HCT116 (cell line): ENCODE measurements around the gene ASB6.
A peak's percentile ranks its signal among the peaks of the same experiment; 100 is the strongest.

Experiments used
- EZH2phosphoT487 ChIP-seq: fragments of 200-600 bp; IDR thresholded peaks from 2 replicates; pipeline ENCODE4 v1.6.1; 2018; ENCODE audit warnings: antibody characterized with exemption, borderline replicate concordance
- JUND ChIP-seq: IDR thresholded peaks from 2 replicates; pipeline ENCODE4 v1.6.1; 2012
- POLR2A ChIP-seq: IDR thresholded peaks from 2 replicates; pipeline ENCODE4 v1.7.0; 2011; ENCODE audit warnings: borderline replicate concordance; ENCODE audit not compliant: insufficient read depth, insufficient read length; ENCODE audit errors: extremely low read depth
- RAD21 ChIP-seq: IDR thresholded peaks from 2 replicates; pipeline ENCODE4 v1.6.1; 2012; ENCODE audit warnings: low read depth, mild to moderate bottlenecking
- SIN3A ChIP-seq: IDR thresholded peaks from 2 replicates; pipeline ENCODE4 v1.6.1; 2012; ENCODE audit warnings: low read depth
- YY1 ChIP-seq: IDR thresholded peaks from 2 replicates; pipeline ENCODE4 v1.6.1; 2011; ENCODE audit warnings: low read length, low read depth, moderate library complexity, mild to moderate bottlenecking; ENCODE audit not compliant: insufficient replicate concordance; ENCODE audit errors: extremely low read depth
- ZFX ChIP-seq: fragments of 450-650 bp; IDR thresholded peaks from 2 replicates; pipeline ENCODE4 v1.6.1; 2017
- ZNF274 ChIP-seq: fragments of 200-500 bp; sonication (Bioruptor generic); IDR thresholded peaks from 2 replicates; pipeline ENCODE4 v1.6.1; 2014; ENCODE audit warnings: mild to moderate bottlenecking, low read depth, low read length, inconsistent platforms
- TF ChIP-seq, protein P1 (sequence below), 3 experiments: fragments of 200-600 bp in 1 of 3; sonication (generic) in 1 of 3; IDR thresholded peaks in 2 of 3; conservative IDR thresholded peaks in 1 of 3; 2 replicates each; pipeline ENCODE4 v1.5.1; 2012 to 2017; ENCODE audit warnings: low read depth in 2 of 3, low read length in 2 of 3, antibody characterized with exemption in 1 of 3, borderline replicate concordance in 1 of 3, control low read depth in 1 of 3, mild to moderate bottlenecking in 1 of 3, mixed read lengths in 1 of 3, mixed run types in 1 of 3, moderate library complexity in 1 of 3; ENCODE audit not compliant: insufficient read depth in 1 of 3
- TF ChIP-seq, protein P2 (sequence below): IDR thresholded peaks from 2 replicates; pipeline ENCODE4 v1.6.1; 2012; ENCODE audit warnings: low read depth

DNA sequence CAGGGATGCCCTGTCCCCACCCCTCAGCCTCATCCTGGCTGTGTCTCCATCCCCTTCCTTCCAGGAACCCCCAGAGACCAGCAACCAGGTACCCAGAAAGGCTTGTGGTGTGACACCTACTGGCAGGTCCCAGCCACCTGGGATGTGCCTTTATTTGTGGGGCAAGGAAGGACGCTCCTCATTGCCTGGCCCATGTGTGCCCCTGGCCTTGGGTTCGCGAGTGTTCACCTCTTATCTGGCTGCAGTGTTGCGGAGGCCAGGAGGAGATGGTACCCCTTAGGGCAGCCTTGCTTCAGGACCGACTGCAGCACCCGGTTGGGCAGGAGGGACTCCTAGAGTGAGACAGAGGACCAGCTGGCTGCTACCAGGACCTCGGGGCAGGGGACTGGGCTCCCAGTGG, 29.8 kb downstream of the ASB6 start:
- TF ChIP-seq ZFX (no peak), JUND (no peak), SIN3A (no peak), RAD21 (no peak), POLR2A (no peak), ZNF274 (no peak), EZH2phosphoT487 (no peak), YY1 (no peak)
- TF ChIP-seq, protein P1, sequence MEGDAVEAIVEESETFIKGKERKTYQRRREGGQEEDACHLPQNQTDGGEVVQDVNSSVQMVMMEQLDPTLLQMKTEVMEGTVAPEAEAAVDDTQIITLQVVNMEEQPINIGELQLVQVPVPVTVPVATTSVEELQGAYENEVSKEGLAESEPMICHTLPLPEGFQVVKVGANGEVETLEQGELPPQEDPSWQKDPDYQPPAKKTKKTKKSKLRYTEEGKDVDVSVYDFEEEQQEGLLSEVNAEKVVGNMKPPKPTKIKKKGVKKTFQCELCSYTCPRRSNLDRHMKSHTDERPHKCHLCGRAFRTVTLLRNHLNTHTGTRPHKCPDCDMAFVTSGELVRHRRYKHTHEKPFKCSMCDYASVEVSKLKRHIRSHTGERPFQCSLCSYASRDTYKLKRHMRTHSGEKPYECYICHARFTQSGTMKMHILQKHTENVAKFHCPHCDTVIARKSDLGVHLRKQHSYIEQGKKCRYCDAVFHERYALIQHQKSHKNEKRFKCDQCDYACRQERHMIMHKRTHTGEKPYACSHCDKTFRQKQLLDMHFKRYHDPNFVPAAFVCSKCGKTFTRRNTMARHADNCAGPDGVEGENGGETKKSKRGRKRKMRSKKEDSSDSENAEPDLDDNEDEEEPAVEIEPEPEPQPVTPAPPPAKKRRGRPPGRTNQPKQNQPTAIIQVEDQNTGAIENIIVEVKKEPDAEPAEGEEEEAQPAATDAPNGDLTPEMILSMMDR (IDR thresholded peaks at IDR 0.05 in 2 of 3, conservative IDR thresholded peaks at IDR 0.05 in 1 of 3; ENCODE audit: borderline replicate concordance in 1 of 3, insufficient read depth in 1 of 3, low read depth in 2 of 3, low read length in 2 of 3): peak in 2 of 3 experiments; percentile 32 to 33; a peak in 3 of 6 replicates
- TF ChIP-seq, protein P2, sequence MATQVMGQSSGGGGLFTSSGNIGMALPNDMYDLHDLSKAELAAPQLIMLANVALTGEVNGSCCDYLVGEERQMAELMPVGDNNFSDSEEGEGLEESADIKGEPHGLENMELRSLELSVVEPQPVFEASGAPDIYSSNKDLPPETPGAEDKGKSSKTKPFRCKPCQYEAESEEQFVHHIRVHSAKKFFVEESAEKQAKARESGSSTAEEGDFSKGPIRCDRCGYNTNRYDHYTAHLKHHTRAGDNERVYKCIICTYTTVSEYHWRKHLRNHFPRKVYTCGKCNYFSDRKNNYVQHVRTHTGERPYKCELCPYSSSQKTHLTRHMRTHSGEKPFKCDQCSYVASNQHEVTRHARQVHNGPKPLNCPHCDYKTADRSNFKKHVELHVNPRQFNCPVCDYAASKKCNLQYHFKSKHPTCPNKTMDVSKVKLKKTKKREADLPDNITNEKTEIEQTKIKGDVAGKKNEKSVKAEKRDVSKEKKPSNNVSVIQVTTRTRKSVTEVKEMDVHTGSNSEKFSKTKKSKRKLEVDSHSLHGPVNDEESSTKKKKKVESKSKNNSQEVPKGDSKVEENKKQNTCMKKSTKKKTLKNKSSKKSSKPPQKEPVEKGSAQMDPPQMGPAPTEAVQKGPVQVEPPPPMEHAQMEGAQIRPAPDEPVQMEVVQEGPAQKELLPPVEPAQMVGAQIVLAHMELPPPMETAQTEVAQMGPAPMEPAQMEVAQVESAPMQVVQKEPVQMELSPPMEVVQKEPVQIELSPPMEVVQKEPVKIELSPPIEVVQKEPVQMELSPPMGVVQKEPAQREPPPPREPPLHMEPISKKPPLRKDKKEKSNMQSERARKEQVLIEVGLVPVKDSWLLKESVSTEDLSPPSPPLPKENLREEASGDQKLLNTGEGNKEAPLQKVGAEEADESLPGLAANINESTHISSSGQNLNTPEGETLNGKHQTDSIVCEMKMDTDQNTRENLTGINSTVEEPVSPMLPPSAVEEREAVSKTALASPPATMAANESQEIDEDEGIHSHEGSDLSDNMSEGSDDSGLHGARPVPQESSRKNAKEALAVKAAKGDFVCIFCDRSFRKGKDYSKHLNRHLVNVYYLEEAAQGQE: no peak
